ENCODE results near the gene PRKD1.
A peak's percentile ranks its signal among the peaks of the same experiment; 100 is the strongest.

PRKD1 gene

DNA sequence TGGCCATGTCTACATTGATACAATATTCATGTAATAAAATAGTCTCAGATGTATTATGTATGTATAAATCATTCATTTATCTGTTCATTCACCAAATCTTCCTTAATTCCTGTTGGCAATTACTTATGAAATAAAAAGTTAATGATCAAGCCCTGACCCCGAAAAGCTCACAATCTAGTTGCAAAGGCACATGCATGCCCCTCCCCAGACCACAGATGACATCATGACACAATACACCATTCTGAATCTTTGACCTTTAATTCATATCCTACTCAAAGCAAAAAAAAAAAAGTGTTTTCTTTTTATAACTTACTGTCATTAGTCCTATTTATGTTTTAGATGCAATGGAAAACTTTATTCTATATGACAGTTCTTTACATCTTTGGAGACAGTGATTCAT is 346.9 kb downstream of the PRKD1 start:
- no peak for DNase-seq

DNA sequence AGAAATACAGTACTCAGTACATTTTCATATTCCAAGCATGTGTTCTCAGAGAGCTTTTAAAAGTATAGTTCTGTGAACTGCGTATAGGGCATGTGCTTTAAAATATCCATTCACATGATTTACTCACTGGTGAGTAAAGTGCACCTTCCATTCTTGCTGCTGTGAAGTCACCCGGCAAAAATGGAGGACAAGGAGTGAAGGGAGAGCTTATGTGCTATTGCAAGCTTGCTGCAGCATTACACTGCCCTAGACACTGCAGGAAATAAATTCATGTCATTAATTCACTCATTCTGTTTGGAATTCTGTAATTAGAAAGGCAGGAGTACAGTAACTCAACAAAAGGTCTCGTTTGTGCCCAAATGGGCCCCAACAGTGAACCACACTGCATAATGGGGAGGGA is 347.8 kb downstream of the PRKD1 start:
- no peak for DNase-seq

DNA sequence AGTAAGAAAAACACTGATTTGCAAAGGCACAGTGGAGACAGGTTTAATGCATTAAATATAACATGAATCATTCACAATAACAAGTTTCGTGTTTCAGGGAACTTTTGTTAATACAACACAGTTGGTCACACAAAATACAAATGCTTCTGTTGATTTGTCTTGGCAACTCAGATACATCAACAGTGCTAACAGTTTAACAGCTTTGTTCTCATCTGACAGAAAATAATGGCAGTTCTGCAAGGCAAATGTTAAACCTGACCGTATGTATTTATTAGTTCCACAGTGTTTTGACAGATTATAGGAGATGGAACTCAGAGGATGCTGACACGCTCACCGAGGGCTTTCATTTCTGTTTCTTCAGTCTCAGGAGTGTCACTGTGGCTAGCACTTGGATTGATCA is 350.7 kb downstream of the PRKD1 start:
- DNase-seq, result no peak

DNA sequence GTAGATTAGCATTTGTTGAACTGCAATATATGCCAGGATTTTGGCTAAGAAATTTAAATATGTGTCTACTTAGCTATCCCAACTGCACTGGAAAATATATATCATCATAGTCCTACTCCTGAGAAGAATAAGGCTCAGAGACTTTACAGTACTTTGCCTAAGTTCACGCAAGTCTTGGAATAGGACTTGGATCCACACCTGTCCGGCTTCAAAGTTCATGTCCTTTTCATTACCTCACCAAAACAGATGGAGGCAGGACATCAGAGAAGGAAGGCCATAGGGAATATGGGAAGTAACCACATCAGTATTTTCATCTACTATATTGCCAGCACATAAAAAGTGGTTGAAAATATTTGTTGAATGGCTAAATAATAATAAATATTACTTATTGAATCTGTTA is 358.5 kb downstream of the PRKD1 start:
- no peak for DNase-seq

DNA sequence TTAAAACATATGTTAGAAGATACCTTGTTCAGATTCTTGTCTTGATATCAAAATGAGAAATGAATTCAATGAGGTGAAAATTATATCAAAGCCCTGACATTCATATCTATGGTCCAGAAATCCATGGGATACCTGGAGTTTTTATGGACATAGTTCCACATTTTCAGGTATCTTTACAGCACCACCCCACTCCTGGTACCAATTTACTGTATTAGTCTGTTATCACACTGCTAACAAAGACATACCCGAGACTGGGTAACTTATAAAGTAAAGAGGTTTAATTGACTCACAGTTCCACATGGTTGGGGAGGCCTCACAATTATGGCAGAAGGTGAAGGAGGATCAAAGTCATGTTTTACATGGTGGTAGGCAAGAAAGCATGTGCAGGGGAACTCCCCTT is 361.5 kb downstream of the PRKD1 start:
- DNase-seq, result no peak

DNA sequence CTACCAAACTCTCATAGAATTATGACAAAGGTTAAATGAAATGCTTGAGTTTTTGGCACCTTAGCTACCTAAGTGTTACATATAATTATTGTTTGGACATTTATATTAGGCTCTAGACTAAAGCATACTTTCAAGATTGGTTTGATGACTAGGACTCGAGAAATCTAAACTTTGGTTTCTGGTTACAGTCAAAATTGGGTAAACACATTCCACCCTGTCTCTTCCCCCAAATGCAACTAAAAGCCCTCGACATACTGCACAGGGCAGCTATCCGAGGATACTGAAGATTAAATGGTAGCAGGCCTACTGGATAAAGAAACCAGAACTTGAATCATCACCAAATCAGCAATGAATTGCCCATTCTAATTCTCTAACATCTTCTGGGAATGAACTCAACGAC is 369.1 kb downstream of the PRKD1 start:
- DNase-seq, result no peak

DNA sequence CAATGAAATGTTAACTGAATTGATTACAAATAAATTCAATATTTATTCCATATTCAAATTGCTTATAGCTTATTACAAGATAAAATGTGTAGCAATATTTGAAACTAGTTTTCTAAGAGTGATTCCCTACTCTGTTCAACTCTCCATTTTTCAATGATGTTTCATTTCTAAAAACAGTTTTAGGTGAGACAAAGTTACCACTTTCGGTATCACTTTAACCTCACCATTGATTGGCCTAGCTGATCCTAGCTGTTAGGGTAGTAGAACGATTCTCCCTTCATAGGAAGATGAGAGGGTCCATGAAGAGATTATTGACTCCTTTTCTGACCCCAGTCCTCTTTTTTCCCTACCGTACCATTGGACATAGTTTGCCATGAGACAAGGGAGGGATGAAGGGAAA is 373.3 kb downstream of the PRKD1 start:
- DNase-seq, result no peak

DNA sequence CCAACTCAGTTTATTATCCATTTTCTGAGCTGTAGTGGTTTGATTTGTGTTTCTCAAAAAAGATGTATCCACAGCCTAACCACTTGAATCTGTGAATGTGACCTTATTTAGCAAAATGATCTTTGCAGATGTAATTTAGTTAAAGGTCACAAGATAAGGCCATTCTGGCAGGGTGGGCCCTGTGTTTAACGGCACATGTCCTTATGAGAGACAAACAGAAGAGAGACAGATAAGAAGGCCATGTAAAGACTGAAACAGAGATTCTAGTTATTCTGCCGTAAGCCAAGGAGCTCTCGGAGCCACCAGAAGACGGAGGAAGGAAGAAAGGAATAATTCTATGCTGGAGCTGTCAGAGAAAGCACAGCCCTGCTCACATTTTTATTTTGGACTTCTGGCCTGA is 374.2 kb downstream of the PRKD1 start:
- DNase-seq, result no peak

DNA sequence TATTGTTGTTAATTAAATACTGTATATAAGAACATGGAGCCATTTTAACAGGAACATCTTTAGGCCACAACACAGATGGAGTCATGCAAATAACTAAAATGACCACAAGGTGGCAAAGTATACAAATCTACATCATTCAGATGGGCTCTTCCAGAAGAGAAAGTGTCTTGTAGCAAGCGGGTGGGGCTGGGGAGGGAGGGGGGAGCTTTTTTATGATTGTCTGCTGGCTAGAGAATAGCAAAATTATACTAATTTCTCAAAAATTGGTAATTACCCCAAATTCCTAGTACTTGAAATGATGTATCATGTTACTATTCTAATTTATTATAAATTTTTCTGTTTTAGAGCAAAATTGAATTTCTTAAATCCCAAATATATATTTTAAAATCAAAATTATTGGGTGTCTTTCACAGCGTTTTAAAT is 378.7 kb downstream of the PRKD1 start:
- peak; percentile 47 to 49 for DNase-seq

DNA sequence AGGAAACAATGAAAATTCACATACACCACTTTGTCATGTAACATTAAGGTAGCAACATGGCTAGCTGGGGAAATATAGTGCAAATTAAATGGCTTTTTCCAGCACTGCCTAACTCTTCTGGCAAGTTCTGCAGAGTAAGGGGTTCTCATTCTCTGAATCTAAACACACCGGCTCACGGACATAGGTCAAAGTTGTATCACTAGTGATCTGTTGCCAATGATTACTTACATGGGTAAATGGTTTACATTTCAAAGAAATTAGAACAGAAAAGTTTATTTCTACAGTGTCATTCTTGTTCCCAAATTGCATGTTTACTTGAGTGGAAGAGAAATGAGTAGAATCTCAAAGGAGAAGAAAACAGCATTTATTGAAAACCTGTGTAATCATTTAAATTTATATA is 381.9 kb downstream of the PRKD1 start:
- DNase-seq, result no peak

DNA sequence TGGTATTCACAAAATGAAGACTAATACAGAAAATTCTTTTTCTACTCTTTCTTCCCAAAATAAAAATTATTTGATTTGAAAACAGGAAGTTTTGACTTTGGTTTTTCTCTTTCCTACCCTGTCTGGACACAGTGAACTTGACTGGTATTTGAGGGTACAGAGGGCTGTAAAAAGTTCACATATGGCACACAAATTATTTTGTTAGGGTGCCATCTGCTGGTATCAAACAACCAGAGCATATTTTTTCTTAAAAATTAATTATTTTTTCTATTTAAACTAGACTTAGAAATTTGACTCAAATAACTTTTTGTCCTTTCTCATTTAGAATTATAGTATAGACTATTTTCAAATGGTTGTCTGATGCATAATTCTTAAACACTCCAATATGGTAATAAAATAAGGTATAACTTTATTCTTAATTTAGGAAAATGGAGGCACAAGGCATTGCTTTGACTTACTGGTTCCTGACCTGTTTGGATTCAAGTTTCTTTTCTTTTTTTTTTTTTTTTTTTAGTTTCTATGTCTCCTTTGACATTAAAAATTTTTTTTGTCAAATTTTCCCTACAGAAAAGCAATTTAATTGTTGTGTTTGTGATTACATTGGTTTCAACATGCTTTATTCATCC is 390.6 kb downstream of the PRKD1 start:
- DNase-seq, result peak; percentile 2 to 5

DNA sequence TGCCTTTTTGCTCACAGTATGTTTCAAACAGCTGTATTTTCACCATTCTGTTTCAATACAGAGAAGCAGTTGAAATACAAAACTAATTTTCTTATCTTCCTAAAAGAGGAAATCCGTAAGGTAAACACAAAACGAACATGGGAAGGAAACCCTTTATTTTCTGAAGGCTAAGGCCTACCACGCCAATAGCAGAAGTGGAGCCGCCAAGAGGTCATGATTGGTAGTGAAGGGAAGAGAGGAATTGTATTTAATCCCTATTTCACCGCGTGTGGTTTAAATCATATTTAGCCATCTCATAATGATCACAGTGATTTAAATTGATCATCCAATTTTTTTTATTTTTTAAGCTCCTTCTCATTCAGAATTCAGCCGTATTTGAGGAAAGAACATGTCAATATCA is 398.2 kb downstream of the PRKD1 start:
- peak in 1 of 2 experiments; percentile 0 for DNase-seq

DNA sequence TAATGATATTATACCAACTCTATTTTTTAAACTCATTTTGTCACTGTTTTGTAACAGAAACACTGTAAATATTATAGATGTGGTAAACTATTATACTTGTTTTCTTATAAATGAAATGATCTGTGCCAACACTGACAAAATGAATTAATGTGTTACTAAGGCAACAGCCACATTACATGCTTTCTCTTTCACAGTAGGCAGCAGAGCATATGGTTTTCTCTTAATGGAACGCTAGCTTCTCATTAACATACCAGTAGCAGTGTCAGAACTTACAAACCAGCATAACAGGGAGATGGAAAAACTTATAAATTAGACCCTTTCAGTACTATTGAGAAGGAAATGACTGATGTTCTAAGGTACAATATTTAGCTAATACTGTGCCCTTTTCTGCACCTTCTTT is 398.8 kb downstream of the PRKD1 start:
- DNase-seq, result no peak

DNA sequence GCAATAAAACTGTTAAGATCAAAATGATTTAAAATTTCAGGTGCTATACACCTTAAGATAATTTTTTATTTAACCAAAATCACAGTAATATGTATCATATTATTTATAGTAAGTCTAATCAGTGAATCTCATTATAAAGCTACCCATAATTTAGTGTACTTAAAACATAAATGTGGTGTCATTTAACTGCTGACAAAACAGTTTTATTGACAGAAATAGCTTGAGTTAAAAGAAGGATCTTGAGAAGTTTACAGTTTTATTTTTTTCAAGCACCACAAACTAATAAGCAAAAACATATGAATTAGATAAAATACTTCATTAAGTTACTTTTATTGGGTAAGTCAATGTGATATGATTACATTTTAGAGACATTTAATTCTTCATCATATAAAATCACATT is 400.4 kb downstream of the PRKD1 start:
- no peak for DNase-seq

All from AML-193 (cell line).